GM12878 (cell line): ENCODE measurements around the gene RETREG1. TPM values are rescaled to one million over a fixed set of nuclear protein-coding genes. Genes with fewer than 3 reads are reported as not detected.
A peak's percentile ranks its signal among the peaks of the same experiment; 100 is the strongest.

Source experiments
- ATF3 ChIP-seq: IDR thresholded peaks from 2 replicates; pipeline ENCODE4 v1.6.1; 2011; ENCODE audit warnings: low read depth, mild to moderate bottlenecking, low read length, moderate library complexity, borderline replicate concordance; ENCODE audit errors: extremely low read depth
- BACH1 ChIP-seq: fragments of 450-650 bp; IDR thresholded peaks from 2 replicates; pipeline ENCODE4 v1.6.1; 2017; ENCODE audit warnings: mild to moderate bottlenecking, borderline replicate concordance
- CREB1 ChIP-seq: IDR thresholded peaks from 2 replicates; pipeline ENCODE4 v1.6.1; 2012; ENCODE audit warnings: low read depth, mild to moderate bottlenecking, inconsistent platforms
- E4F1 ChIP-seq: fragments of 450-650 bp; IDR thresholded peaks from 2 replicates; pipeline ENCODE4 v1.6.1; 2018; ENCODE audit warnings: borderline replicate concordance, mild to moderate bottlenecking; ENCODE audit not compliant: partially characterized antibody
- ELK1 ChIP-seq: IDR thresholded peaks from 2 replicates; pipeline ENCODE4 v1.6.1; 2012; ENCODE audit warnings: low read depth, low read length, improper control_type of control experiment
- FOS ChIP-seq: IDR thresholded peaks from 3 replicates; pipeline ENCODE4 v1.6.1; 2011; ENCODE audit warnings: borderline replicate concordance; ENCODE audit not compliant: insufficient read length; ENCODE audit errors: extremely low read depth
- NFIC ChIP-seq: IDR thresholded peaks from 2 replicates; pipeline ENCODE4 v1.6.1; 2012; ENCODE audit warnings: low read depth, mild to moderate bottlenecking, inconsistent platforms, low read length, moderate library complexity
- NFXL1 ChIP-seq: fragments of 450-650 bp; IDR thresholded peaks from 2 replicates; pipeline ENCODE4 v1.6.1; 2017; ENCODE audit warnings: antibody characterized with exemption, mild to moderate bottlenecking, borderline replicate concordance
- NFYA ChIP-seq: IDR thresholded peaks from 2 replicates; pipeline ENCODE4 v1.6.1; 2011; ENCODE audit warnings: low read depth, mild to moderate bottlenecking, low read length, improper control_type of control experiment, borderline replicate concordance
- NR2C2 ChIP-seq: IDR thresholded peaks from 2 replicates; pipeline ENCODE4 v1.6.1; 2011; ENCODE audit warnings: borderline replicate concordance, low read depth; ENCODE audit not compliant: control insufficient read depth, insufficient read length
- PAX8 ChIP-seq: fragments of 450-650 bp; IDR thresholded peaks from 2 replicates; pipeline ENCODE4 v1.6.1; 2017; ENCODE audit warnings: mild to moderate bottlenecking, moderate library complexity
- RB1 ChIP-seq: fragments of 450-650 bp; formaldehyde crosslinking; IDR thresholded peaks from 2 replicates; pipeline ENCODE4 v1.6.1; 2017; ENCODE audit warnings: mild to moderate bottlenecking, borderline replicate concordance
- REST ChIP-seq: IDR thresholded peaks from 2 replicates; pipeline ENCODE4 v1.6.1; 2012; ENCODE audit warnings: mild to moderate bottlenecking, low read depth, low read length
- RUNX3 ChIP-seq: IDR thresholded peaks from 2 replicates; pipeline ENCODE4 v1.6.1; 2012; ENCODE audit warnings: low read length, inconsistent platforms
- SIX5 ChIP-seq: IDR thresholded peaks from 2 replicates; pipeline ENCODE4 v1.6.1; 2011; ENCODE audit warnings: mild to moderate bottlenecking, low read depth, low read length, moderate library complexity; ENCODE audit not compliant: severe bottlenecking
- SMAD5 ChIP-seq: IDR thresholded peaks from 2 replicates; pipeline ENCODE4 v1.6.1; 2016; ENCODE audit warnings: antibody characterized with exemption, low read depth
- SMC3 ChIP-seq: IDR thresholded peaks from 2 replicates; pipeline ENCODE4 v1.6.1; 2011; ENCODE audit warnings: low read length, improper control_type of control experiment, borderline replicate concordance
- SP1 ChIP-seq: IDR thresholded peaks from one replicate; pipeline ENCODE4 v1.6.1; 2011; ENCODE audit warnings: low read depth, low read length
- STAT1 ChIP-seq: fragments of 450-650 bp; conservative IDR thresholded peaks from 2 replicates; pipeline ENCODE4 v1.6.1; 2014; ENCODE audit warnings: antibody characterized with exemption, mild to moderate bottlenecking
- TBL1XR1 ChIP-seq: IDR thresholded peaks from 2 replicates; pipeline ENCODE4 v1.6.1; 2012; ENCODE audit warnings: low read depth, low read length, improper control_type of control experiment
- ZNF207 ChIP-seq: fragments of 450-650 bp; IDR thresholded peaks from 2 replicates; pipeline ENCODE4 v1.6.1; 2014; ENCODE audit warnings: antibody characterized with exemption, mild to moderate bottlenecking, borderline replicate concordance
- ZNF274 ChIP-seq: IDR thresholded peaks from one replicate; pipeline ENCODE4 v1.8.0; 2011; ENCODE audit not compliant: insufficient read length, insufficient read depth
- polyA plus RNA-seq, 11 experiments: library from polyadenylated mRNA; depleted of rRNA in 4 of 11; unstranded in 6 of 11; stranded (reverse) in 5 of 11; fragments of >200 nt; fragmentation: Nextera tagmentation in 4 of 11; fragmentation: Illumina TruSeq in 1 of 11; extraction: Ambion mirVana in 4 of 11; extraction: Trizol in 1 of 11; gene quantifications; 1 replicate in 1 of 11; 2 replicates in 10 of 11; pipeline versions ENCODE4 v1.2.1 to v1.2.3, GENCODE V29; 2011 to 2016; ENCODE audit warnings: inconsistent platforms in 2 of 11, missing spikeins in 2 of 11, low read depth in 1 of 11
- total RNA-seq, 4 experiments: library from RNA; depleted of rRNA in 3 of 4; stranded (reverse); fragments of >200 nt in 3 of 4; fragmentation: Illumina TruSeq in 1 of 4; extraction: Trizol in 1 of 4; gene quantifications; 2 replicates each; pipeline versions ENCODE4 v1.2.1 to v1.2.3, GENCODE V29; 2013 to 2021

RETREG1 gene
- total and polyA plus RNA-seq, 10 of the 15 experiments (the other 5 are each of a cell fraction or from before 2014, with no cell fraction given), result 3.9 to 8.9 (median 6.4) TPM

- no peak for TF ChIP-seq ATF3
- TF ChIP-seq ZNF274, result no peak
- TF ChIP-seq REST, result no peak
- TF ChIP-seq SMC3, result no peak
- TF ChIP-seq SMAD5, result no peak; the same call in 1 of the 2 replicates
- TF ChIP-seq NR2C2, result no peak
- no peak for TF ChIP-seq STAT1
- TF ChIP-seq NFYA, result no peak
- TF ChIP-seq NFXL1, result no peak
- TF ChIP-seq SIX5, result no peak
- 0 out of 2 replicates have a peak, but pooled peaks have one; percentile 45 for TF ChIP-seq CREB1
- TF ChIP-seq TBL1XR1, result no peak
- TF ChIP-seq BACH1, result no peak
- no peak for TF ChIP-seq SP1
- peak; percentile 43 for TF ChIP-seq RUNX3
- no peak for TF ChIP-seq FOS
- TF ChIP-seq RB1, result no peak
- TF ChIP-seq ELK1, result no peak
- TF ChIP-seq NFIC, result peak; percentile 83
- no peak for TF ChIP-seq E4F1
- TF ChIP-seq ZNF207, result no peak
- no peak for TF ChIP-seq PAX8
Measured at GRCh38 chr5:16467363-16468219, 149.2 kb downstream of the RETREG1 start (continued).
